ENCODE data around the gene SYNDIG1.

SYNDIG1 gene

GRCh38 chr20:24698706-24699206 lies 229.3 kb downstream of the SYNDIG1 start:
- DNase-seq = no peak

- DNase-seq = no peak
Observed at GRCh38 chr20:24699321-24700165, 230.1 kb downstream of the SYNDIG1 start.

GRCh38 chr20:24700166-24700860 lies 230.9 kb downstream of the SYNDIG1 start:
- no peak for DNase-seq

- no peak for DNase-seq
Observed at GRCh38 chr20:24701027-24701426, 231.6 kb downstream of the SYNDIG1 start.

- DNase-seq = no peak
Observed at GRCh38 chr20:24701668-24702067, 232.2 kb downstream of the SYNDIG1 start.

- no peak for DNase-seq
Observed at GRCh38 chr20:24702501-24703283, 233.3 kb downstream of the SYNDIG1 start.

GRCh38 chr20:24703284-24703610 lies 233.8 kb downstream of the SYNDIG1 start:
- no peak for DNase-seq

GRCh38 chr20:24704899-24705298 lies 235.5 kb downstream of the SYNDIG1 start:
- no peak for DNase-seq

GRCh38 chr20:24705486-24705885 lies 236.1 kb downstream of the SYNDIG1 start:
- DNase-seq = no peak

- DNase-seq = no peak
Observed at GRCh38 chr20:24708411-24709295, 239.2 kb downstream of the SYNDIG1 start.
